ENCODE measurements around the gene FOXD4. TPM values are rescaled to one million over a fixed set of nuclear protein-coding genes. Genes with fewer than 3 reads are reported as not detected.
"Not testable (repeated sequence)": the region's sequence is repeated elsewhere in the genome, so short reads cannot be mapped to it uniquely, and the experiment has no call there.

FOXD4 gene
- total RNA-seq, 1 donor from 2014 or later: not detected

DNA sequence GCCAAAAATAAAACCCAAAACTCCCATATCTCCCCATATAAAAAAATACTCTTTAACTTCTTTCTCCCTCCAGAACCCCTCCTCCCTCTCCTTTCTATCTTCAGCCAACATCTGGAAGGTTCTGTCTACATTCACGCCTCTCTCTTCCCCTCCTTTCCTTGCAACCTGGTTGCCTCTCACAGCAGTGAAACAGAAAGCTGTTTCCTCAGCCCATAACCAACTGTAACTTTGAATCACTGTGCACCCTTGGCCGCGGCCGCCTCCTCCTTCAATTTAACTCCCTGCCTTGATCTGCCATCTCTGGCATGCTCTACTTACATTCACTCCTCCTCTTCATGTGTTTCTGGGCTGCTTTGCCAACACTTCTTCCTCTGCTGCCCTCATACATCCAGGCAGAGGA is 23.2 kb downstream of the FOXD4 start:
- DNase-seq (ENCODE audit: low spot score); intact Hi-C loops (cut with DNase I): not testable (repeated sequence)

GRCh38 chr9:94323-94722 is 23.9 kb downstream of the FOXD4 start:
- intact Hi-C loops (cut with DNase I); DNase-seq (ENCODE audit: low spot score): not testable (repeated sequence)

DNA sequence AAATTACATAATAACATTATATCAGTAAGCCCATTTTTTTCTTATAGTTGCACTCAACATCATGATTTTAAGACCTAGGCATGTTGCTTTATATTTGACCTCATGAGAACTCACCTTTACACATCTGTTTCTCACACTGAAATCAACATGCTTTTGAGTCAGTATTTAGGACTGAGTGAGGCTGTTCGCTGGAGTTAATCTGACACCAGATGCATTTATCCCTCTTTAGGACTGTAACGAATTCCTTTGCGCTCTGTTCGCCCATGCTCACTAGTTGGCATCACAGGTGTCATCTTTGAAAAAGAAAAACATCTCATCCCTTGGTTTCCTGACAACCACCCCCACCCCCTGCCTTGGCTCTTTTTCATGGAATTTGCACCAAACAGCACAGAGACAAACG is 24.3 kb downstream of the FOXD4 start:
- intact Hi-C loops (cut with DNase I); DNase-seq (ENCODE audit: low spot score): not testable (repeated sequence)

DNA sequence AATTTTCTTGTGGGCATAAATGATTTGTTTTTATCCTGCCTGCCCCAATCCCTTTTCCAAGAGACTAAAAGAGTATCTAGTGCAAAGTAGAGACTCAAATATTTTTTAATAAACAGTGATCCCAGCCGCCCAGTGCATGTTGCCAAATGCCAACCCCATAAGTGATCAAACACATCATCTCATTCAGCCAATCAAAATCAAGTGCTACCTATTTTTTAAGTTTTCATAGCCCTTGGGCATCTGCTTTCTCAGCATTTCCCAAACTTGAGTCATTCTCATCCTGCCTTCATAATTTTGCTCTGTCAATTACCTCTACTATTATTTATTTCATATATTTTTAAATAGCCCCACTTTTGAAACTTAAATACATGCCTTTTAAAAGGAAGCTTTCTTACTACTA is 27.4 kb downstream of the FOXD4 start:
- DNase-seq (ENCODE audit: low spot score); intact Hi-C loops (cut with DNase I): not testable (repeated sequence)

DNA sequence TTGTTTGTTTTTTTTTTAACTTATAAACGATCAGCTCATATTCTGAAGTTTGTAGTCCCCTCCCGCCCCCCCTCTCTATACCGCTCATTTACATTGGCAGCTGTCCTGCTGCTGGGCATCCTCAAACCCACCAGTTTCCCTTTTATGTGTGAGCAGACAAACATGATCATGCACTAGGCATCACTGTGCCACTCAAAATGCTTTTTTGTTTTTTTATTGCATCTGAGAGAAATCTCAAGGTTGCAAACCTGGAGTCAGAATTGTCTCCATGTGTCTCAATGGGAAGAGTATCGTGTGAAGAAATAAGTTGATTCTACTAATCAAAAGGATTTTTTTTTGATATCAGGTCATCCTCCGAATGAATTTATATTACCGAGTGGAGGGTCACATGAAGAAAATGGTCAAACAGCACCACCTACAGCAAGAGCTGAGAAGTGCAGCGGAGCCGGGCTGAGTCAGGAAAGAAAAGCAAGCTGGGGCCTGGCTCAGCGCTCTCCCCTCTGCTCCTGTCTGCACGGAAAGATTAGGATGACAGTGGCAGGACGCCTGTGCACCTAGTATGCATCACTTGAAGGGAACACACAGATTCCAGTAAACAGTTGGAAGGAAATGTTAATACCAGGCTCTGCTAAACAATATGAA is 29.7 kb downstream of the FOXD4 start:
- intact Hi-C loops (cut with DNase I); DNase-seq (ENCODE audit: low spot score): not testable (repeated sequence)

DNA sequence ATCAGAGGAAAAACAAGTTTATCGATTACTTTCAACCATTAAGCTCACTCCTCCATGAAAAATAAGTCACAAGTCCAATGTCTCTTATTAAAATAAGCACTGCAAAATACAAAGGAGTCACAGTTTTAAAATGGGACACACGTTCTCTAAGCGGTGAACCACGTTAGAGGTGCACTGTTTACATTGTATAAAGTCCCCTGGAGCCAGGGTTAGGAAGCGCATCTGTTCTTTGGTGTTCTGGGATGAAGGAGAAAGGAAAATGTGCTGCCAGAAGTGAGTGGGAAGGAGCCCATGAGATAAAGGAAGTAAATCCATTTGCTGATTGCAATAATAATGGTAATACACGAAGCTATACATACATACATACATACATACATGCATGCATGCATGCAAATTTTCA is 30.4 kb downstream of the FOXD4 start:
- intact Hi-C loops (cut with DNase I); DNase-seq (ENCODE audit: low spot score): not testable (repeated sequence)

DNA sequence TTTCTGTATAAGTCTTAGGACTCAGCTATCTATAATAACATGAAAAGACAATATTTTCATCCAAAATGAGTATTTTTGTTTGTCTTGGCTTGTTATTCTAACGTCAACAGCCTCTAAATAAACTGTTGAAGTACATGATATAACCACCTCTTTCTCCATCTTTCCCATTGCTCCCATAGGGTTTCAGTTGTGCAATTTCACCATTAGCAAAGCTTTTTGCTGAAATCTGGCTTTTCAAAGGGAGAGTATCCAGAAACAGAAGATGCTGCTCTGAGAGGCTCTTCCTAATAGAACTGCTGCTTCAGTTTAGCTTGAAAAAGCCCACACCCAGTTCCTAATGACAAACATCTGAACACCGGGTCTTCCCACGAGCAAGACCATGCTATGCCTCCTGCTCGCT is 31.1 kb downstream of the FOXD4 start:
- intact Hi-C loops (cut with DNase I); DNase-seq (ENCODE audit: low spot score): not testable (repeated sequence)

DNA sequence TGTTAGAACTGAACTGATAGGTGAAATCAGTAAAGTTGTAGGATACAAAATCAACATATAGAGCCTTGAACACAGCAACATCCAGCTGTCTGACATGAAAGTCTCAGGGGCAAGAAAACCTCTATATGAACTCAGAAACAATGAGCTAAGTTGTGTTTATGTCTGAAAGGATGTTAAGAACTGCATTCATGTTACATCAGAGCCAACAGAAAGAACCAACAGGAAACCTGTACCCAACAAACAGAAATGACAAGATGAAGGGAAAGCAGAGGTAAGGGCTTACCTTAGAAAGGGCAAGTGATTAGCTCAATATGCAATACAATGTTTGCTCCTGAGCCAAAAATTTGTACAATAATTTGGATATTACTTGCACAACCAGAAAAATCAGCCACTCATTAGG is 31.5 kb downstream of the FOXD4 start:
- intact Hi-C loops (cut with DNase I); DNase-seq (ENCODE audit: low spot score): not testable (repeated sequence)

DNA sequence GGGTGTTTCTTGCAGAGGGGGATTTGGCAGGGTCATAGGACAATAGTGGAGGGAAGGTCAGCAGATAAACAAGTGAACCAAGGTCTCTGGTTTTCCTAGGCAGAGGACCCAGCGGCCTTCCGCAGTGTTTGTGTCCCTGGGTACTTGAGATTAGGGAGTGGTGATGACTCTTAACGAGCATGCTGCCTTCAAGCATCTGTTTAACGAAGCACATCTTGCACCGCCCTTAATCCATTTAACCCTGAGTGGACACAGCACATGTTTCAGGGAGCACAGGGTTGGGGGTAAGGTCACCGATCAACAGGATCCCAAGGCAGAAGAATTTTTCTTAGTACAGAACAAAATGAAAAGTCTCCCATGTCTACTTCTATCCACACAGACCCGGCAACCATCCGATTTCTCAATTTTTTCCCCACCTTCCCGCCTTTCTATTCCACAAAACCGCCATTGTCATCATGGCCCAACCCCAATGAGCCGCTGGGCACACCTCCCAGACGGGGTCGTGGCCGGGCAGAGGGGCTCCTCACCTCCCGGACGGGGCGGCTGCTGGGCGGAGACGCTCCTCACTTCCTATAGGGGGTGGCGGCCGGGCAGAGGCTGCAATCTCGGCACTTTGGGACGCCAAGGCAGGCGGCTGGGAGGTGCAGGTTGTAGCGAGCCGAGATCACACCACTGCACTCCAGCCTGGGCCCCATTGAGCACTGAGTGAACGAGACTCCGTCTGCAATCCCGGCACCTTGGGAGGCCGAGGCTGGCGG is 35.1 kb downstream of the FOXD4 start:
- DNase-seq (ENCODE audit: low spot score); intact Hi-C loops (cut with DNase I): not testable (repeated sequence)

GRCh38 chr9:78333-78732 is 39.9 kb downstream of the FOXD4 start:
- DNase-seq (ENCODE audit: low spot score); intact Hi-C loops (cut with DNase I): not testable (repeated sequence)

DNA sequence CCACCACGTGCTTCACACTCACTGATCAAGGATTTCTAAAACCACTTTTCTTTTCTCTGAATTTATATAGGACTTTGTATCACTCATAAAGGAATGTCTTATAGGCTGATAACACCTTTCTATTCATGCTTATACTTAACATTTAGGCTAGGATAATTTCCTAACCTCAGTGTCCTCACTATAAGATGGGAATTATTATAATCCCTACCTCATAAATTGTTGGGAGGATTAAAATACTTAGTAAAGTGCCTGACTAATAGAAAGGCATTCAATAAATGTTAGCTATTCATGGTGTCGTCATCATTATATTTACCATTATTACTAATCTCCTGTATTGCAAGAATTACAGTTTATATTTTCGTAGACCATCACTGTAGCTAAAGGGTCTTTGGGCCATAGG is 41.8 kb downstream of the FOXD4 start:
- DNase-seq (ENCODE audit: low spot score); intact Hi-C loops (cut with DNase I): not testable (repeated sequence)

DNA sequence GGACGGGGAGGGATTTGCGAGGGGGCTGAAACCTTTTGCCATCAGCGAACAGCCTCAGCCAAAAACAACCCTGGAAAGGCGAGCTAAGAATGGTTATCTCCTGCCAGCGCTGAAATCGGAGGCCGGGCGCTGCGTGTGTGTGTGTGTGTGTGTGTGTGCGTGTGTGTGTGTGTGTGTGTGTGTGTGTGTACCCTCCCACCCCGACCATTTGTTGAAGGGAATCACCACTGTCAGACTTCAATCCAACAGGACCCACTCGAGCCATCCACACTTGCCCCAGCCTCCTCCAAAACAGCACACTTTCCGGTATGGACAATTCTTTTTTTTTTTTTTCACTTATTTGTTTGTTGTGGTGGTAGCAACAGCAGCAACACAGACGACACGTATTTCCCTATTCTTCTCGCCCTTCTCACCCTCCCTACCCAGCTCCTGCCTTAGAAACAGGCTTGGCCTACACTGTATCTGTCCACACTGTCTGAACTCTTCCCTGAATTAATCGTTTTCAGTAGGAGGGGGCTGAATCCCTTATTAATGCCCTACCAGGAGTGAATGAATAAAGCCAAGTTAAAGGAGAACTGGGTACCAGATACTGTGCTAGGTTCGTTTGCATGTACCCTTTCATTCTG is 44.2 kb downstream of the FOXD4 start:
- DNase-seq (ENCODE audit: low spot score); intact Hi-C loops (cut with DNase I): not testable (repeated sequence)

DNA sequence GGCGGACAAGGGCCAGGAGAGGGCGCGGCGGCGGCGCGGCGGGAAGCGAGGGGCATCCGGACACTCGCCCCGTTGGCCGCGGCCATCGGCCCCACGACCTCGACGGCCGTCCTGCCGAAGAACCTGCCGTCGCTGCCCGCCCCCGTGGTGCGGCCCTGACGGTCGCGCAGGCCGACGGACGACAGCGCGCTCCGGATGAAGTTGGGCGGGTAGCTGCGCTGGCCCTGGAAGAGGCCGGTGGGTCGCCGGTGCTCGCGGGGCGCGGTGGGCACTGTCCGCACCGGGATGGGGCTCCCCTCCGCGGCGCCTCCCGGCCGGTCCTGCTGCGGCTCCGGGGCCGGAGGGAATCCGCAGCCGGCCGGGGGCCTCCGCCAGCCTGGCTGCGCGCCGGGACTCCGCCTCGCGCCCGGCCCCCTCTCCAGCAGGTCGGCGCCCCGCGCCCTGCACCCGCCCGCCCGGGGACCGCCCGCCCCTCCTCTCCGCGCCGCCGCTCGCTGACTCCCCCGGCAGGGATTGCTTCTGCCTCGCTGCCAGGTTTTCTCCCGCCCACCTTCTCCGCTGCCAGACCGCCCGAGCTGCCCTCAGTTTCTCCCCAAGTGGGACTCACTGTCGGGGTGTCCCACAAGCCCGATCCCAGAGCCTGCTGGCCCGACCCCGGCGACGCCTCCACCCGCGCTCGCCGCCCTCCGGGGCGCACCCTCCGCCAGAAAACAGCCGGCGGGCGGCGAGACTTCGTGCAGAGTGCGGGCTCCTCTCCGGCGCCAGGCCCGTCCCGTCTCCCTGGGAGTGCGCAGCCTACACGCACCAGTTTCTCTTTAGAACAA is 44.9 kb downstream of the FOXD4 start:
- DNase-seq (ENCODE audit: low spot score); intact Hi-C loops (cut with DNase I): not testable (repeated sequence)

Other genes with a start within 250 kb of the FOXD4 start
- 8.7 TPM for gene WASHC1, start 89.0 kb downstream of the FOXD4 start, total RNA-seq
- gene ZNG1A, start 60.6 kb upstream of the FOXD4 start, total RNA-seq: 15.5 TPM
- gene DOCK8, start 96.4 kb upstream of the FOXD4 start, total RNA-seq: 2.4 TPM